Measurements from ENCODE around the gene CDK18.

Gene CDK18

DNA sequence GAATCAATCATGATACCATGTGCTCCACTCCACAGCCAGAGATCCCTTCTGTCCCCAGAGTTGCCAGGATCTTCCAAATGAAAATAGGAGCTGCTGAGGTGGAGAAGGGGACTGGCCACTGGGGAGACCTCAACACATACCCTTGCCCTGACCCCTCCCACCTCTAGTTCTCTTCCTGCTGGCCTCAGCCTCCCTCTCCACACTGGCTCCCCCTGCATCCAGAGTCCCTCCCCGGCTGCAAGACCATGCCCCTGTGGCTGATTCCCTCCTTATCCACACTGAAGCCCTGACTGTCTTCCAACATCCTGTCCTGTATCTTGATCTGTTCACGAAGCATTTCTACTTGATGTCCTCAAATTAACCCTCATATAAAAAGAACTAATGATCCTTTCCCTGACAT lies 21.1 kb upstream of the CDK18 start:
- no peak overlapping the region for H3K27ac ChIP-seq
- TF ChIP-seq, protein P1, sequence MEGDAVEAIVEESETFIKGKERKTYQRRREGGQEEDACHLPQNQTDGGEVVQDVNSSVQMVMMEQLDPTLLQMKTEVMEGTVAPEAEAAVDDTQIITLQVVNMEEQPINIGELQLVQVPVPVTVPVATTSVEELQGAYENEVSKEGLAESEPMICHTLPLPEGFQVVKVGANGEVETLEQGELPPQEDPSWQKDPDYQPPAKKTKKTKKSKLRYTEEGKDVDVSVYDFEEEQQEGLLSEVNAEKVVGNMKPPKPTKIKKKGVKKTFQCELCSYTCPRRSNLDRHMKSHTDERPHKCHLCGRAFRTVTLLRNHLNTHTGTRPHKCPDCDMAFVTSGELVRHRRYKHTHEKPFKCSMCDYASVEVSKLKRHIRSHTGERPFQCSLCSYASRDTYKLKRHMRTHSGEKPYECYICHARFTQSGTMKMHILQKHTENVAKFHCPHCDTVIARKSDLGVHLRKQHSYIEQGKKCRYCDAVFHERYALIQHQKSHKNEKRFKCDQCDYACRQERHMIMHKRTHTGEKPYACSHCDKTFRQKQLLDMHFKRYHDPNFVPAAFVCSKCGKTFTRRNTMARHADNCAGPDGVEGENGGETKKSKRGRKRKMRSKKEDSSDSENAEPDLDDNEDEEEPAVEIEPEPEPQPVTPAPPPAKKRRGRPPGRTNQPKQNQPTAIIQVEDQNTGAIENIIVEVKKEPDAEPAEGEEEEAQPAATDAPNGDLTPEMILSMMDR (conservative IDR thresholded peaks at IDR 0.05), result no peak

DNA sequence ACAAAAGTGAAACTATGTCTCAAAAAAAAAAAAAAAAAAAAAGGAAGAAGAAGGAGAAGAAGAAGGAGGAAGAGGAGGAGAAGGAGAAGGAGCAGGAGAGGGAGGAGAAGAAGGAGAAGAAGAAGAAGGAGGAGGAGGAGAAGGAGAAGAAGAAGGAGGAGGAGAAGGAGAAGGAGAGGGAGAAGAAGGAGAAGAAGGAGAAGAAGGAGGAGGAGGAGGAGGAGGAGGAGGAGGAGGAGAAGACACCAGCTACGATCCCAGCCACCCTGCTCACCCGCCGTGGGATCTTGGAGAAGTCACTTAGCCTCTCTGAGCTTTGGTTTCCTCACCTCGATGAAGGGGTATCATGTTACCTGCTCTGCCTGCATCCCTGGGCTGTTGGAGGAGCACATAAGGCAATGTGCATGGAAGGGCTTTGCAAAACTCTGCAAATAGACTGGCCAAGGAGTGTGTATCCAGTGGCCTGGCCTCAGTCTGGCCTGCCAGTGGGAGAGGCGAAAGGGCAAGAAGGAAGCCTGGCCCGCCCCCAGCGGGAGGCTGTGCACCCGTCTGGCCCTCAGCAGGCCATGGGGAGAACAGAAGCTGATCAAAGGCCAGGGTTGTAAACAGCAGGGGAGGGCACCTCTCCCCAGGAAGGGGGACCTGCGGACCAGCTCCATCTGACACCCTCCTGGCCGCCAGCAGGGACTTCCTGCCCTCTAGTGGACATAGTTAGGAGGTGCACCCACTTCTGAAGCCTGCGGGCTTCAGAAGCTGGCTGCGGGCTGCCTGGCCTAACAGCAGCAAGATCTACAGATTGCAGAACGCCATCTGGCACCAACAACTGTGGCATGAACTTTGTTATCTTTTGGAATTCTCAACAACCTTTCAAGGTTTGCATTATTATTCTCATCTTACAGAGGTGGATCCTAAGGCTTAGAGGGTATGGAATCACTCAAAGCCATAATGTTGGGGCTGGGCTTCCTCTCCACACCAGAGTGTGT lies 19.2 kb upstream of the CDK18 start:
- H3K27ac ChIP-seq, result no peak overlapping the region
- TF ChIP-seq, protein P1 (conservative IDR thresholded peaks at IDR 0.05), result peak; percentile 98

DNA sequence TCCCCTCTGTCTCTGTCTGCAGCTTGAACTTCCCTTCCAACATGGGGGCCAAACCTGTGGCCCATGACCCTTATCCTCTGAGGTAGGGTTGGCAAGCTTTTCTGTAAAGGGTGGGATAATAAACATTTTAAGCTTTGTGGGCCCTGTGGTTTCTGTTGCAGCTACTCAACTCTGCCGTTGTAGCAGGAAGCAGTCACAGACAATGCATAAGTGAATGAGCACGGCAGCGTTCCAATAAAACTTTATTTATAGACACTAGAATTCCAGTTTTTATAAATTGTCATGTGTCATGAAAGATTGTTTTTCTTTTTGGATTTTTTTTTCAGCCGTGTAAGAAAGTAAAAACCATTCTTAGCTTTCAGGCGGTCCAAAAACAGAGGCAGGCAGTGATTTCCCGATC lies 18.2 kb upstream of the CDK18 start:
- H3K27ac ChIP-seq, result no peak overlapping the region
- TF ChIP-seq, protein P1 (conservative IDR thresholded peaks at IDR 0.05), result no peak

DNA sequence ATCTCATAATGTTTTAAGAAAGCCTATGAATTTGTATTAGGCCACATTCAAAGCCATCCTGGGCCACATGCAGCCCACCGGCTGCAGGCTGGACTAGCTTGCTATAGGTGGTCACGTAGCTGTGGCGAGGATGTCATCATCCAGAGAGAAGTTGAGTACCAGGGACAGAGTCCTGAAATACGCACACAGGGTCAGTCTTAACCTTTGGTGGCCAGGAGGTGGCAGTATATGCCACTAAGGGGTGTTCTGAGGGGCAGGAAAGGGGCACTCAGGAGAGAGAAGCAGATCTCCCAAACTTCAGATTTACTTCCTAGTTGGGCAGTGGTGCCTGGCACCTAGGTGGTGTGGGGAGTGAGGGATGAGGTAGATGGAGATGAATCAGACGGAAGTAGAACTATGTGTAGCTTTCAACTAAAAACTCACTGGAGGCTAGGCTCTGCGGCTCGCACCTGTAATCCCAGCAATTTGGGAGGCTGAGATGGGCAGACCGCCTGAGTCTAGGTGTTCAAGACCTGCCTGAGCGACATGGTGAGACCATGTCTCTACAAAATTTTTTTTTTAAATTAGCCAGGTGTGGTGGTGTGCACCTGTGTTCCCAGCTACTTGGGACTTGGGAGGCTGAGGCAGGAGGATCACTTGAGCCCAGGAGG lies 16.3 kb upstream of the CDK18 start:
- TF ChIP-seq, protein P1 (conservative IDR thresholded peaks at IDR 0.05), result peak; percentile 81
- no peak overlapping the region for H3K27ac ChIP-seq

DNA sequence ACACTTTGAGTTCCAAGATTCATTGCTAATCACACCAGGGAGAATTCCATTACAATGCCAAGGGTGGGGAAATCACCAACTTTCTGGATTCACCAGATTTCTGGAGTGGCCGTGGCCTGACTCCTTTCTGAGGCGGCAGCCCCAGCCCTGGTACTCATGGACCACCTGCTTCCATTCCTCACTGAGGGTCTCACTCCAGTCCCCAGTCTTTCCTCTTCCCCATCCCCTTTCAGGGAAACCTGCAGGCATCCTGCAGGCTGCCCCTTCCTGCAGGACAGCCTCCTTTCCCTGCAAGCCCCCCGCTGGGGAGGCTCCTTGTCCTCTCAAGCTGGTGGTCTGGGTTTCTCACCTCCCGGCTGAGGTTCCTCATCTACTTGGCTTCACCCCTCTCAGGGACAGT lies 12.7 kb upstream of the CDK18 start:
- TF ChIP-seq, protein P1 (conservative IDR thresholded peaks at IDR 0.05), result no peak
- no peak overlapping the region for H3K27ac ChIP-seq

DNA sequence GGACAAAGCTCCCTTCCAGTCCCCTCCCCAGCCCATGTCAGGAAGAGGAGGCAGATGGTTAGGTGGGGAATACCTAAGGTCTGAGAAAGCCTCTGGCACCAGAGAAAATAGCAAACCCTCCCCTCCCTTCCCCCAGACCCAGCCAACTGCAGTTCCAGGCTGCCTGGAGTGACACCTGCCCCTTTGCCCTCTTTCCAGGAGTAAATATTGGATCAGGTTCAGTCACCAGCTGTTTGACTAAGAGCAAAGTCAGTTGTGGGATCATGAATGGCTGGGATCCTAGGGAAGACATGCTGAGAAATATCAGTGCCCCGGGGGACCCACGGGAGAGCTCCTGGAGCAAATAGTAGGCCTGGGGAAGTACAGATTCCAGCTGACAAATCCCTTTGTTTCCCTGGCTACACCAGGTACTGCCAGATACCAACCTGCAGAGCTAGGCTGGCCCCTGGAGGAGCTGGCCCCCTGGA lies 12.2 kb upstream of the CDK18 start:
- TF ChIP-seq, protein P1 (conservative IDR thresholded peaks at IDR 0.05), result no peak
- H3K27ac ChIP-seq, result no peak overlapping the region

DNA sequence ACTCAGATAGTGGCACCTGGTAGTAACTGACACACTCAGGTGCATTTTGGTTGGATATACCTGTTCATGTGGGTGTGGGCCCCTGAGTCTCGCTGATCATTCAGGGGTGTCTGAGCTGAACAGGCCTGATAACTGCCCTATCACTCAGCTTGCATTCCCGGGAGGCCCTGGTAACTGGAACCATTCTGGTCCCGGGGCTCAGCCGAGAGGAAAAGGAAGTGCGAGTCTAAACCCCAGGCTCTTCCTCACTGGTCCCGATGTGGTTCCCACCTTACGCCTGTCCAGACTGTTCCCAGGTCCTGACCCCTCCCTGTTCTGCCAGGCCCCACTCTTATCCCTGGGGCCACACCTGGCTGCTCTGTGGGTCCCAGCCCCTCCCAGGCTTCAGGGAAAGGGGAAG lies 11.7 kb upstream of the CDK18 start:
- H3K27ac ChIP-seq, result no peak overlapping the region

More for the DNA sequence above, 11.7 kb upstream of the CDK18 start:
- TF ChIP-seq, protein P1 (conservative IDR thresholded peaks at IDR 0.05), result no peak

Measured in VCaP (cell line).